Measurements from ENCODE around the gene KANSL1.

- no peak for TF ChIP-seq CTCF (conservative IDR thresholded peaks at IDR 0.05 in 1 of 2, IDR thresholded peaks at IDR 0.05 in 1 of 2; ENCODE audit: extremely low read depth in 1 of 2, insufficient read depth in 1 of 2, low read depth in 1 of 2, low read length in 2 of 2)
- no peak for TF ChIP-seq EZH2 (IDR thresholded peaks at IDR 0.05; ENCODE audit: borderline replicate concordance, low read length)
These were observed 151.0 kb downstream of the KANSL1 start for GRCh38 chr17:46042246-46042645.
